NCI-H82 treated with DMSO at 0.1 percent for 48 hours (cell line): ENCODE data around the gene ERBIN.

Source experiments
- DNase-seq: peaks from one replicate; lab custom pipeline; 2025; ENCODE audit not compliant: unreplicated experiment; lab: John Stamatoyannopoulos, UW

ERBIN gene

GRCh38 chr5:66122379-66123034, 196.1 kb downstream of the ERBIN start:
- no peak for DNase-seq

GRCh38 chr5:66129144-66129543, 202.8 kb downstream of the ERBIN start:
- no peak for DNase-seq

- no peak for DNase-seq
Measured at GRCh38 chr5:66130493-66130892, 204.1 kb downstream of the ERBIN start.
